ENCODE measurements around the gene RIMBP2.

DNA sequence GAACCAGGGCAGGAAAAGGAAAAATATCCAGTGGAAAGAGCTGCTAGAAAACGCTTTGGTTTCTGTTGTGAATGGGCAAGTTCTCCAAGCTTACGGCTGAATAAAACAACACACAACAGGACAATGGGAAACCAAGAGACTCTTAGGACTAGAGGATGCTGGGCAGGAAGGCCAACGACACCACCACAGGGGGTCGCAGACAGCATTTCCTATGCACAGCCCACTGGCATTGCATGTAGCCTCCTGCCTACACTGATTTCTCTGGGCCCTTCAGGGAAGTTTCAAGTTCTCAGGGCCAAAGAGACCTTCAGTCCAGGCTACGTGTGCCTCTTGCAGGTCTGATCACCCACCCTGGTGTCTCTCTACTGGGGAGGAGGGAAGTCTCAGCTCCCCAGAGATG lies 108.0 kb downstream of the RIMBP2 start:
- TF ChIP-seq CTCF (optimal IDR thresholded peaks at IDR 0.05 in 1 of 3, IDR thresholded peaks at IDR 0.05 in 1 of 3, conservative IDR thresholded peaks at IDR 0.05 in 1 of 3; ENCODE audit: extremely low read depth in 1 of 3, insufficient read depth in 2 of 3, low read length in 3 of 3) (no peak), EZH2 (IDR thresholded peaks at IDR 0.05; ENCODE audit: low read length) (no peak)
